HEK293 (cell line): ENCODE measurements around the gene ATP5MC2.
A peak's percentile ranks its signal among the peaks of the same experiment; 100 is the strongest.

Experiments used
- BCL11A ChIP-seq: fragments of 450-650 bp; formaldehyde crosslinking; IDR thresholded peaks from 2 replicates; pipeline ENCODE4 v1.5.1; 2016; ENCODE audit warnings: low read depth, missing biosample characterization, missing genetic modification characterization
- BCL11B ChIP-seq: fragments of 450-650 bp; formaldehyde crosslinking; IDR thresholded peaks from 2 replicates; pipeline ENCODE4 v1.5.1; 2016; ENCODE audit warnings: low read depth, missing biosample characterization, missing genetic modification characterization
- EGR2 ChIP-seq: fragments of 450-650 bp; formaldehyde crosslinking; IDR thresholded peaks from 2 replicates; pipeline ENCODE4 v1.5.1; 2016; ENCODE audit warnings: low read depth, missing biosample characterization, missing genetic modification characterization
- GLIS2 ChIP-seq: fragments of 450-650 bp; formaldehyde crosslinking; IDR thresholded peaks from 2 replicates; pipeline ENCODE4 v1.5.1; 2016; ENCODE audit warnings: missing biosample characterization, missing genetic modification characterization
- IKZF3 ChIP-seq: fragments of 450-650 bp; IDR thresholded peaks from 2 replicates; pipeline ENCODE4 v1.5.0; 2018; ENCODE audit warnings: missing biosample characterization, mild to moderate bottlenecking, missing genetic modification characterization, moderate library complexity
- KLF1 ChIP-seq: fragments of 450-650 bp; formaldehyde crosslinking; IDR thresholded peaks from 2 replicates; pipeline ENCODE4 v1.5.1; 2016; ENCODE audit warnings: missing biosample characterization, missing genetic modification characterization
- KLF10 ChIP-seq: fragments of 450-650 bp; IDR thresholded peaks from 2 replicates; pipeline ENCODE4 v1.5.1; 2018; ENCODE audit warnings: missing biosample characterization, mild to moderate bottlenecking, missing genetic modification characterization
- KLF16 ChIP-seq: fragments of 450-650 bp; formaldehyde crosslinking; IDR thresholded peaks from 2 replicates; pipeline ENCODE4 v1.5.1; 2017; ENCODE audit warnings: missing biosample characterization, missing genetic modification characterization
- MEIS1 ChIP-seq: sonication (generic); formaldehyde crosslinking; IDR thresholded peaks from 2 replicates; pipeline ENCODE4 v1.8.1; 2022; ENCODE audit warnings: missing genetic modification reagents, mild to moderate bottlenecking, borderline replicate concordance
- OVOL3 ChIP-seq: fragments of 450-650 bp; formaldehyde crosslinking; IDR thresholded peaks from 2 replicates; pipeline ENCODE4 v1.5.1; 2016; ENCODE audit warnings: missing biosample characterization, missing genetic modification characterization
- SP3 ChIP-seq: fragments of 450-650 bp; formaldehyde crosslinking; IDR thresholded peaks from 2 replicates; pipeline ENCODE4 v1.5.1; 2016; ENCODE audit warnings: missing biosample characterization, missing genetic modification characterization
- TCF7L2 ChIP-seq: IDR thresholded peaks from 2 replicates; pipeline ENCODE4 v1.6.1; 2011; ENCODE audit warnings: low read depth, mild to moderate bottlenecking, inconsistent platforms, low read length, moderate library complexity, borderline replicate concordance
- TRIM28 ChIP-seq: IDR thresholded peaks from 2 replicates; pipeline ENCODE4 v1.6.1; 2011; ENCODE audit warnings: low read length, control low read depth, borderline replicate concordance
- ZBTB48 ChIP-seq: fragments of 450-650 bp; formaldehyde crosslinking; IDR thresholded peaks from 2 replicates; pipeline ENCODE4 v1.5.1; 2016; ENCODE audit warnings: missing biosample characterization, missing genetic modification characterization
- ZBTB8A ChIP-seq: fragments of 450-650 bp; formaldehyde crosslinking; IDR thresholded peaks from 2 replicates; pipeline ENCODE4 v1.5.1; 2016; ENCODE audit warnings: missing biosample characterization, missing genetic modification characterization
- ZEB2 ChIP-seq: fragments of 450-650 bp; formaldehyde crosslinking; IDR thresholded peaks from 2 replicates; pipeline ENCODE4 v1.5.1; 2016; ENCODE audit warnings: missing biosample characterization, missing genetic modification characterization
- ZNF132 ChIP-seq: fragments of 450-650 bp; formaldehyde crosslinking; IDR thresholded peaks from 2 replicates; pipeline ENCODE4 v1.5.1; 2017; ENCODE audit warnings: missing biosample characterization, missing genetic modification characterization, borderline replicate concordance
- ZNF157 ChIP-seq: fragments of 450-650 bp; formaldehyde crosslinking; IDR thresholded peaks from 2 replicates; pipeline ENCODE4 v1.5.1; 2016; ENCODE audit warnings: missing biosample characterization, missing genetic modification characterization
- ZNF211 ChIP-seq: fragments of 450-650 bp; formaldehyde crosslinking; IDR thresholded peaks from 2 replicates; pipeline ENCODE4 v1.5.1; 2016; ENCODE audit warnings: low read depth, missing biosample characterization, missing genetic modification characterization
- ZNF223 ChIP-seq: fragments of 450-650 bp; formaldehyde crosslinking; IDR thresholded peaks from 2 replicates; pipeline ENCODE4 v1.5.1; 2016; ENCODE audit warnings: missing biosample characterization, missing genetic modification characterization
- ZNF23 ChIP-seq: fragments of 450-650 bp; formaldehyde crosslinking; IDR thresholded peaks from 2 replicates; pipeline ENCODE4 v1.5.1; 2016; ENCODE audit warnings: missing biosample characterization, missing genetic modification characterization, borderline replicate concordance
- ZNF24 ChIP-seq: fragments of 450-650 bp; formaldehyde crosslinking; IDR thresholded peaks from 2 replicates; pipeline ENCODE4 v1.5.1; 2016; ENCODE audit warnings: missing biosample characterization, missing genetic modification characterization
- ZNF292 ChIP-seq: fragments of 450-650 bp; formaldehyde crosslinking; IDR thresholded peaks from 2 replicates; pipeline ENCODE4 v1.5.1; 2016; ENCODE audit warnings: low read depth, missing biosample characterization, missing genetic modification characterization, borderline replicate concordance
- ZNF324 ChIP-seq: fragments of 450-650 bp; formaldehyde crosslinking; IDR thresholded peaks from 2 replicates; pipeline ENCODE4 v1.5.1; 2016; ENCODE audit warnings: missing biosample characterization, missing genetic modification characterization
- ZNF335 ChIP-seq: fragments of 450-650 bp; formaldehyde crosslinking; conservative IDR thresholded peaks from 2 replicates; pipeline ENCODE4 v1.5.1; 2016; ENCODE audit warnings: missing biosample characterization, missing genetic modification characterization
- ZNF341 ChIP-seq: fragments of 450-650 bp; formaldehyde crosslinking; IDR thresholded peaks from 2 replicates; pipeline ENCODE4; 2016; ENCODE audit warnings: low read depth, missing biosample characterization, missing genetic modification characterization
- ZNF366 ChIP-seq: fragments of 450-650 bp; formaldehyde crosslinking; conservative IDR thresholded peaks from 2 replicates; pipeline ENCODE4 v1.5.1; 2016; ENCODE audit warnings: missing biosample characterization, missing genetic modification characterization
- ZNF585B ChIP-seq: fragments of 450-650 bp; formaldehyde crosslinking; IDR thresholded peaks from 2 replicates; pipeline ENCODE4 v1.5.1; 2016; ENCODE audit warnings: missing biosample characterization, missing genetic modification characterization
- ZNF660 ChIP-seq: fragments of 450-650 bp; IDR thresholded peaks from 2 replicates; pipeline ENCODE4 v1.5.1; 2018; ENCODE audit warnings: missing biosample characterization, mild to moderate bottlenecking, missing genetic modification characterization
- ZNF664 ChIP-seq: fragments of 450-650 bp; formaldehyde crosslinking; IDR thresholded peaks from 2 replicates; pipeline ENCODE4 v1.5.1; 2016; ENCODE audit warnings: missing biosample characterization, missing genetic modification characterization
- ZNF792 ChIP-seq: fragments of 450-650 bp; formaldehyde crosslinking; IDR thresholded peaks from 2 replicates; pipeline ENCODE4 v1.5.1; 2016; ENCODE audit warnings: missing biosample characterization, missing genetic modification characterization
- ZNF830 ChIP-seq: fragments of 450-650 bp; IDR thresholded peaks from 2 replicates; pipeline ENCODE4 v1.5.0; 2018; ENCODE audit warnings: missing biosample characterization, missing genetic modification characterization, low read depth, mild to moderate bottlenecking, moderate library complexity
- ZSCAN23 ChIP-seq: fragments of 450-650 bp; formaldehyde crosslinking; IDR thresholded peaks from 2 replicates; pipeline ENCODE4 v1.5.1; 2016; ENCODE audit warnings: missing biosample characterization, missing genetic modification characterization
- TF ChIP-seq, protein P1 (sequence below): fragments of 450-650 bp; formaldehyde crosslinking; IDR thresholded peaks from 2 replicates; pipeline ENCODE4 v1.5.1; 2016; ENCODE audit warnings: missing biosample characterization, missing genetic modification characterization
- TF ChIP-seq, protein P2 (sequence below): fragments of 450-650 bp; formaldehyde crosslinking; IDR thresholded peaks from 2 replicates; pipeline ENCODE4 v1.5.1; 2016; ENCODE audit warnings: missing biosample characterization, missing genetic modification characterization
- TF ChIP-seq, protein P3 (sequence below): fragments of 450-650 bp; formaldehyde crosslinking; IDR thresholded peaks from 2 replicates; pipeline ENCODE4 v1.5.1; 2016; ENCODE audit warnings: missing biosample characterization, missing genetic modification characterization, low read depth
- TF ChIP-seq, protein P4 (sequence below): fragments of 450-650 bp; formaldehyde crosslinking; IDR thresholded peaks from 2 replicates; pipeline ENCODE4 v1.5.1; 2016; ENCODE audit warnings: missing biosample characterization, missing genetic modification characterization
- TF ChIP-seq, protein P5 (sequence below): fragments of 450-650 bp; formaldehyde crosslinking; IDR thresholded peaks from 2 replicates; pipeline ENCODE4 v1.5.1; 2016; ENCODE audit warnings: missing biosample characterization, missing genetic modification characterization, borderline replicate concordance

The ATP5MC2 gene

DNA sequence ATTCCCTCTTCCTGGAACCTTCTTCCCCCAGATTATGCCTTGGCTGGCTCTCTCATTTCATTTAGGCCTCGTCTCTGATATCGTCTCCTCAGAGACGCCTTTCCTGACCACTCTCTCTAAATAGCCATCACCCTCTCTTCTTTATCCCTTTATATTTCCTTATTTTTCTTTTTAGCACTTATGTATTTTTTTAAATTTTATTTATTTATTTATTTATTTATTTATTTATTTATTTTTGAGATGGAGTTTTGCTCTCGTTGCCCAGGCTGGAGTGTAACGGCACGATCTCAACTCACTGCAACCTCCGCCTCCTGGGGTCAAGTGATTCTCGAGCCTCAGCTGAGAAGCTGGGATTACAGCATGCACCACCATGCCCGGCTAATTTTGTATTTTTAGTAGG, 8.1 kb upstream of the ATP5MC2 start (continued):
- TF ChIP-seq, protein P1, sequence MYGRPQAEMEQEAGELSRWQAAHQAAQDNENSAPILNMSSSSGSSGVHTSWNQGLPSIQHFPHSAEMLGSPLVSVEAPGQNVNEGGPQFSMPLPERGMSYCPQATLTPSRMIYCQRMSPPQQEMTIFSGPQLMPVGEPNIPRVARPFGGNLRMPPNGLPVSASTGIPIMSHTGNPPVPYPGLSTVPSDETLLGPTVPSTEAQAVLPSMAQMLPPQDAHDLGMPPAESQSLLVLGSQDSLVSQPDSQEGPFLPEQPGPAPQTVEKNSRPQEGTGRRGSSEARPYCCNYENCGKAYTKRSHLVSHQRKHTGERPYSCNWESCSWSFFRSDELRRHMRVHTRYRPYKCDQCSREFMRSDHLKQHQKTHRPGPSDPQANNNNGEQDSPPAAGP = no peak
- TF ChIP-seq ZEB2 = no peak
- no peak for TF ChIP-seq ZNF292 (tag by site-specific recombination)
- TF ChIP-seq ZNF132 (tag by site-specific recombination) = no peak
- TF ChIP-seq ZSCAN23 (tag by site-specific recombination) = no peak
- peak; percentile 41; the same call in 1 of the 2 replicates for TF ChIP-seq ZNF664 (tag by site-specific recombination)
- no peak for TF ChIP-seq ZNF324 (tag by site-specific recombination)
- TF ChIP-seq, protein P2, sequence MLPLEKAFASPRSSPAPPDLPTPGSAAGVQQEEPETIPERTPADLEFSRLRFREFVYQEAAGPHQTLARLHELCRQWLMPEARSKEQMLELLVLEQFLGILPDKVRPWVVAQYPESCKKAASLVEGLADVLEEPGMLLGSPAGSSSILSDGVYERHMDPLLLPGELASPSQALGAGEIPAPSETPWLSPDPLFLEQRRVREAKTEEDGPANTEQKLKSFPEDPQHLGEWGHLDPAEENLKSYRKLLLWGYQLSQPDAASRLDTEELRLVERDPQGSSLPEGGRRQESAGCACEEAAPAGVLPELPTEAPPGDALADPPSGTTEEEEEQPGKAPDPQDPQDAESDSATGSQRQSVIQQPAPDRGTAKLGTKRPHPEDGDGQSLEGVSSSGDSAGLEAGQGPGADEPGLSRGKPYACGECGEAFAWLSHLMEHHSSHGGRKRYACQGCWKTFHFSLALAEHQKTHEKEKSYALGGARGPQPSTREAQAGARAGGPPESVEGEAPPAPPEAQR (tag by site-specific recombination) = no peak
- no peak for TF ChIP-seq BCL11A (tag by site-specific recombination)
- TF ChIP-seq KLF1 (tag by site-specific recombination) = no peak
- TF ChIP-seq ZNF211 = no peak
- no peak for TF ChIP-seq BCL11B (tag by site-specific recombination)
- TF ChIP-seq EGR2 = no peak
- no peak for TF ChIP-seq TCF7L2
- TF ChIP-seq ZNF335 (tag by site-specific recombination) = no peak
- TF ChIP-seq, protein P3, sequence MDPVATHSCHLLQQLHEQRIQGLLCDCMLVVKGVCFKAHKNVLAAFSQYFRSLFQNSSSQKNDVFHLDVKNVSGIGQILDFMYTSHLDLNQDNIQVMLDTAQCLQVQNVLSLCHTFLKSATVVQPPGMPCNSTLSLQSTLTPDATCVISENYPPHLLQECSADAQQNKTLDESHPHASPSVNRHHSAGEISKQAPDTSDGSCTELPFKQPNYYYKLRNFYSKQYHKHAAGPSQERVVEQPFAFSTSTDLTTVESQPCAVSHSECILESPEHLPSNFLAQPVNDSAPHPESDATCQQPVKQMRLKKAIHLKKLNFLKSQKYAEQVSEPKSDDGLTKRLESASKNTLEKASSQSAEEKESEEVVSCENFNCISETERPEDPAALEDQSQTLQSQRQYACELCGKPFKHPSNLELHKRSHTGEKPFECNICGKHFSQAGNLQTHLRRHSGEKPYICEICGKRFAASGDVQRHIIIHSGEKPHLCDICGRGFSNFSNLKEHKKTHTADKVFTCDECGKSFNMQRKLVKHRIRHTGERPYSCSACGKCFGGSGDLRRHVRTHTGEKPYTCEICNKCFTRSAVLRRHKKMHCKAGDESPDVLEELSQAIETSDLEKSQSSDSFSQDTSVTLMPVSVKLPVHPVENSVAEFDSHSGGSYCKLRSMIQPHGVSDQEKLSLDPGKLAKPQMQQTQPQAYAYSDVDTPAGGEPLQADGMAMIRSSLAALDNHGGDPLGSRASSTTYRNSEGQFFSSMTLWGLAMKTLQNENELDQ (tag by site-specific recombination) = no peak
- no peak for TF ChIP-seq ZNF366 (tag by site-specific recombination)
- no peak for TF ChIP-seq ZNF585B
- TF ChIP-seq MEIS1 (CRISPR knock-in tag) = no peak
- no peak for TF ChIP-seq ZNF792
- TF ChIP-seq KLF16 (tag by site-specific recombination) = no peak
- TF ChIP-seq ZNF157 (tag by site-specific recombination) = no peak
- TF ChIP-seq, protein P4, sequence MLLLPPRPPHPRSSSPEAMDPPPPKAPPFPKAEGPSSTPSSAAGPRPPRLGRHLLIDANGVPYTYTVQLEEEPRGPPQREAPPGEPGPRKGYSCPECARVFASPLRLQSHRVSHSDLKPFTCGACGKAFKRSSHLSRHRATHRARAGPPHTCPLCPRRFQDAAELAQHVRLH (tag by site-specific recombination) = peak; percentile 53; the same call in 1 of the 2 replicates
- TF ChIP-seq OVOL3 (tag by site-specific recombination) = no peak
- no peak for TF ChIP-seq ZNF23 (tag by site-specific recombination)
- no peak for TF ChIP-seq ZBTB48 (tag by site-specific recombination)
- no peak for TF ChIP-seq ZNF660 (tag by site-specific recombination)
- TF ChIP-seq SP3 (tag by site-specific recombination) = no peak
- no peak for TF ChIP-seq ZNF24 (tag by site-specific recombination)
- no peak for TF ChIP-seq KLF10
- 0 out of 2 replicates have a peak, but pooled peaks have one; percentile 12 for TF ChIP-seq ZNF341 (tag by site-specific recombination)
- TF ChIP-seq ZBTB8A (tag by site-specific recombination) = peak; percentile 76
- no peak for TF ChIP-seq TRIM28
- TF ChIP-seq ZNF223 (tag by site-specific recombination) = no peak
- no peak for TF ChIP-seq ZNF830 (tag by site-specific recombination)
- TF ChIP-seq IKZF3 (tag by site-specific recombination) = no peak
- TF ChIP-seq, protein P5, sequence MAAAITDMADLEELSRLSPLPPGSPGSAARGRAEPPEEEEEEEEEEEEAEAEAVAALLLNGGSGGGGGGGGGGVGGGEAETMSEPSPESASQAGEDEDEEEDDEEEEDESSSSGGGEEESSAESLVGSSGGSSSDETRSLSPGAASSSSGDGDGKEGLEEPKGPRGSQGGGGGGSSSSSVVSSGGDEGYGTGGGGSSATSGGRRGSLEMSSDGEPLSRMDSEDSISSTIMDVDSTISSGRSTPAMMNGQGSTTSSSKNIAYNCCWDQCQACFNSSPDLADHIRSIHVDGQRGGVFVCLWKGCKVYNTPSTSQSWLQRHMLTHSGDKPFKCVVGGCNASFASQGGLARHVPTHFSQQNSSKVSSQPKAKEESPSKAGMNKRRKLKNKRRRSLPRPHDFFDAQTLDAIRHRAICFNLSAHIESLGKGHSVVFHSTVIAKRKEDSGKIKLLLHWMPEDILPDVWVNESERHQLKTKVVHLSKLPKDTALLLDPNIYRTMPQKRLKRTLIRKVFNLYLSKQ (tag by site-specific recombination) = no peak
- TF ChIP-seq GLIS2 (tag by site-specific recombination) = no peak
